HG02571 (cell line): Measurements from ENCODE around the gene FHOD3.

ENCODE experiments used
- ATAC-seq: cut with Tn5 transposase; IDR thresholded peaks from one replicate; pipeline ENCODE4 v1.9.1; 2021; ENCODE audit warnings: mild to moderate bottlenecking, moderate library complexity; ENCODE audit not compliant: unreplicated experiment

The FHOD3 gene

GRCh38 chr18:36297417-36298125 is at the start of gene FHOD3:
Gene FHOD3, plus strand, starts transcription at chr18:36297713. Its CDS starts 123 bp downstream, at chr18:36297836.
- ATAC-seq = no peak

GRCh38 chr18:36249392-36249791 is 48.1 kb upstream of the FHOD3 start:
- no peak for ATAC-seq

GRCh38 chr18:36250827-36251226 is 46.7 kb upstream of the FHOD3 start:
- no peak for ATAC-seq

- ATAC-seq = no peak
Observed at GRCh38 chr18:36255072-36255698, 42.3 kb upstream of the FHOD3 start.

GRCh38 chr18:36256094-36256493 is 41.4 kb upstream of the FHOD3 start:
- no peak for ATAC-seq

- ATAC-seq = no peak
Observed at GRCh38 chr18:36262971-36263370, 34.5 kb upstream of the FHOD3 start.

- ATAC-seq = no peak
Observed at GRCh38 chr18:36264283-36264682, 33.2 kb upstream of the FHOD3 start.

- ATAC-seq = no peak
Observed at GRCh38 chr18:36265015-36265414, 32.5 kb upstream of the FHOD3 start.

- ATAC-seq = no peak
Observed at GRCh38 chr18:36269157-36269556, 28.4 kb upstream of the FHOD3 start.

GRCh38 chr18:36271153-36271552 is 26.4 kb upstream of the FHOD3 start:
- no peak for ATAC-seq

- ATAC-seq = no peak
Observed at GRCh38 chr18:36273347-36273746, 24.2 kb upstream of the FHOD3 start.

GRCh38 chr18:36274083-36274715 is 23.3 kb upstream of the FHOD3 start:
- ATAC-seq = no peak

- ATAC-seq = no peak
Observed at GRCh38 chr18:36275561-36275960, 22.0 kb upstream of the FHOD3 start.

- ATAC-seq = no peak
Observed at GRCh38 chr18:36279001-36279400, 18.5 kb upstream of the FHOD3 start.

GRCh38 chr18:36281936-36282335 is 15.6 kb upstream of the FHOD3 start:
- no peak for ATAC-seq

GRCh38 chr18:36283448-36283847 is 14.1 kb upstream of the FHOD3 start:
- no peak for ATAC-seq

- ATAC-seq = no peak
Observed at GRCh38 chr18:36284268-36284667, 13.2 kb upstream of the FHOD3 start.

- no peak for ATAC-seq
Observed at GRCh38 chr18:36284671-36285295, 12.7 kb upstream of the FHOD3 start.

GRCh38 chr18:36287653-36288052 is 9.9 kb upstream of the FHOD3 start:
- ATAC-seq = no peak

GRCh38 chr18:36288689-36289088 is 8.8 kb upstream of the FHOD3 start:
- ATAC-seq = no peak

GRCh38 chr18:36294031-36294430 is 3.5 kb upstream of the FHOD3 start:
- ATAC-seq = no peak

GRCh38 chr18:36295214-36295613 is 2.3 kb upstream of the FHOD3 start:
- no peak for ATAC-seq
